Lung (tissue), 12 donors: ENCODE results near the gene CDK5R1. TPM values are rescaled to one million over a fixed set of nuclear protein-coding genes. Genes with fewer than 3 reads are reported as not detected.

ENCODE experiments used
- ATAC-seq: fragments of 200-7000 bp; cut with Tn5 transposase; one replicate; pipeline ENCODE4 v1.9.1; 2020; ENCODE audit warnings: moderate number of reproducible peaks; ENCODE audit not compliant: insufficient read depth, low FRiP score
- DNase-seq, 3 donors: peaks; one replicate each; pipeline ENCODE4 v3.0.0-alpha.2; 2013 to 2017
- H3K27ac ChIP-seq, 2 donors: one replicate each; pipeline ENCODE4 v1.5.1; 2013; ENCODE audit warnings: mild to moderate bottlenecking in 2 of 2, moderate library complexity in 2 of 2, control low read depth in 1 of 2, inconsistent platforms in 1 of 2, low read depth in 1 of 2, low read length in 1 of 2
- H3K27me3 ChIP-seq, 3 donors: one replicate each; pipeline ENCODE4 v1.5.1; 2013; ENCODE audit warnings: low read length in 2 of 3; ENCODE audit not compliant: control insufficient read depth in 3 of 3, insufficient read depth in 3 of 3
- H3K36me3 ChIP-seq, 4 donors: one replicate each; pipeline ENCODE4 v1.5.1; 2013; ENCODE audit warnings: low read length in 4 of 4, mild to moderate bottlenecking in 1 of 4, moderate library complexity in 1 of 4; ENCODE audit not compliant: control insufficient read depth in 4 of 4, insufficient read depth in 4 of 4
- H3K4me1 ChIP-seq, 5 donors: one replicate each; pipeline ENCODE4 v1.5.1; 2013; ENCODE audit warnings: low read length in 5 of 5, mild to moderate bottlenecking in 2 of 5, moderate library complexity in 1 of 5; ENCODE audit not compliant: control insufficient read depth in 5 of 5, insufficient read depth in 5 of 5
- H3K4me3 ChIP-seq: one replicate; pipeline ENCODE4 v1.5.1; 2013; ENCODE audit warnings: mild to moderate bottlenecking, control low read depth, moderate library complexity
- H3K9ac ChIP-seq, 2 donors: one replicate each; pipeline ENCODE4 v1.5.1; 2013; ENCODE audit warnings: low read length in 2 of 2, control low read depth in 1 of 2; ENCODE audit not compliant: insufficient read depth in 1 of 2
- H3K9me3 ChIP-seq, 4 donors: one replicate each; pipeline ENCODE4 v1.5.1; 2013; ENCODE audit warnings: low read length in 3 of 4, mild to moderate bottlenecking in 1 of 4, moderate library complexity in 1 of 4; ENCODE audit not compliant: control insufficient read depth in 4 of 4, insufficient read depth in 3 of 4
- CTCF ChIP-seq: IDR thresholded peaks from 2 replicates; pipeline ENCODE4 v1.5.1; 2012; ENCODE audit warnings: mild to moderate bottlenecking; ENCODE audit errors: control extremely low read depth, extremely low read depth
- WGBS, 2 donors: extraction: QIAGEN DNeasy Blood & Tissue Kit; methylation state at CpG; one replicate each; pipeline ENCODE4 v1.1.7; 2013; 5-methylcytosine and 5-hydroxymethylcytosine counted together
- polyA plus RNA-seq, 2 donors: library from polyadenylated mRNA; stranded (reverse); fragments of 200-250 nt; gene quantifications; one replicate each; pipeline ENCODE4 v1.2.1, GENCODE V29; 2013
- total RNA-seq, 2 donors: library from RNA; depleted of rRNA in 1 of 2; stranded (reverse); fragments of >200 nt in 1 of 2; gene quantifications; one replicate each; pipeline ENCODE4 v1.2.1, GENCODE V29; 2014 to 2021
- donor health status: control.
- donor health status: control.
- donor health status: Bipolar disorder and iron deficiency.
- donor health status: healthy.
- donor health status: DM: yes; HTN: yes; CAD: no.

The CDK5R1 gene
- total and polyA plus RNA-seq, 4 donors, result 0.41 to 2.2 (median 1.4) TPM

- H3K4me1 ChIP-seq, result peaks cover 0 to 34% (median 7%) of the 10 kb centered on the region in 5 donors
- no peak overlapping the region for H3K4me3 ChIP-seq
- DNase-seq (no peak), ATAC-seq (no peak)
- H3K27ac ChIP-seq, result no peak overlapping the region
- 85 to 90% methylated on average over 10 of the region's 10 CpGs for WGBS, 2 donors
- no peaks in the 10 kb centered on the region for H3K27me3 ChIP-seq
- no peak overlapping the region for H3K9ac ChIP-seq
- H3K36me3 ChIP-seq, result peaks cover 0 to 10% (median 5%) of the 10 kb centered on the region in 4 donors
- no peak for TF ChIP-seq CTCF
- H3K9me3 ChIP-seq, result peaks cover 0 to 3% (median 0%) of the 10 kb centered on the region in 4 donors
Observed at GRCh38 chr17:32489320-32490100, 2.7 kb downstream of the CDK5R1 start.

- DNase-seq, result no peak
- peaks cover 0 to 35% (median 11%) of the 10 kb centered on the region in 5 donors for H3K4me1 ChIP-seq
- TF ChIP-seq CTCF, result no peak
- WGBS, 2 donors, result 85 to 89% methylated on average over 16 of the region's 16 CpGs
- H3K27me3 ChIP-seq, result no peaks in the 10 kb centered on the region
- ATAC-seq, result no peak
- H3K9me3 ChIP-seq, result peaks cover 0 to 3% (median 0%) of the 10 kb centered on the region in 4 donors
- H3K9ac ChIP-seq, result no peak overlapping the region
- H3K4me3 ChIP-seq, result no peak overlapping the region
- H3K27ac ChIP-seq, result no peak overlapping the region
- peaks cover 0 to 10% (median 6%) of the 10 kb centered on the region in 4 donors for H3K36me3 ChIP-seq
Observed at GRCh38 chr17:32490101-32490482, 3.3 kb downstream of the CDK5R1 start.

- Histone ChIP-seq H3K36me3 (peaks cover 0 to 10% (median 6%) of the 10 kb centered on the region in 4 donors), H3K27me3 (no peaks in the 10 kb centered on the region), H3K4me1 (peaks cover 0 to 38% (median 14%) of the 10 kb centered on the region in 5 donors), H3K9ac (no peak overlapping the region), H3K27ac (no peak overlapping the region), H3K4me3 (no peak overlapping the region), H3K9me3 (peaks cover 0 to 3% (median 0%) of the 10 kb centered on the region in 4 donors)
- 84 to 87% methylated on average over 21 of the region's 21 CpGs for WGBS, 2 donors
- no peak for ATAC-seq
- no peak for DNase-seq
- TF ChIP-seq CTCF, result no peak
Observed at GRCh38 chr17:32491371-32492263, 4.8 kb downstream of the CDK5R1 start.
